GM04504 (cell line): ENCODE data around the gene DNAAF9.

Experiments
- DNase-seq: peaks from one replicate; pipeline ENCODE4 v3.0.0-alpha.2; 2012; ENCODE audit warnings: low read depth

The DNAAF9 gene

GRCh38 chr20:3371754-3372153 lies 35.7 kb downstream of the DNAAF9 start:
- no peak for DNase-seq

GRCh38 chr20:3367089-3367488 lies 40.4 kb downstream of the DNAAF9 start:
- no peak for DNase-seq

- peak; percentile 26 for DNase-seq
Observed at GRCh38 chr20:3364323-3365013, 43.0 kb downstream of the DNAAF9 start.

- no peak for DNase-seq
Observed at GRCh38 chr20:3360752-3361151, 46.7 kb downstream of the DNAAF9 start.

GRCh38 chr20:3358676-3359340 lies 48.7 kb downstream of the DNAAF9 start:
- DNase-seq: no peak
